ENCODE results near the gene POU2AF1. TPM values are rescaled to one million over a fixed set of nuclear protein-coding genes. Genes with fewer than 3 reads are reported as not detected.
"Not testable (repeated sequence)": the region's sequence is repeated elsewhere in the genome, so short reads cannot be mapped to it uniquely, and the experiment has no call there.

POU2AF1 gene
- total RNA-seq, 1 donor from 2014 or later, result 0.10 TPM

DNA sequence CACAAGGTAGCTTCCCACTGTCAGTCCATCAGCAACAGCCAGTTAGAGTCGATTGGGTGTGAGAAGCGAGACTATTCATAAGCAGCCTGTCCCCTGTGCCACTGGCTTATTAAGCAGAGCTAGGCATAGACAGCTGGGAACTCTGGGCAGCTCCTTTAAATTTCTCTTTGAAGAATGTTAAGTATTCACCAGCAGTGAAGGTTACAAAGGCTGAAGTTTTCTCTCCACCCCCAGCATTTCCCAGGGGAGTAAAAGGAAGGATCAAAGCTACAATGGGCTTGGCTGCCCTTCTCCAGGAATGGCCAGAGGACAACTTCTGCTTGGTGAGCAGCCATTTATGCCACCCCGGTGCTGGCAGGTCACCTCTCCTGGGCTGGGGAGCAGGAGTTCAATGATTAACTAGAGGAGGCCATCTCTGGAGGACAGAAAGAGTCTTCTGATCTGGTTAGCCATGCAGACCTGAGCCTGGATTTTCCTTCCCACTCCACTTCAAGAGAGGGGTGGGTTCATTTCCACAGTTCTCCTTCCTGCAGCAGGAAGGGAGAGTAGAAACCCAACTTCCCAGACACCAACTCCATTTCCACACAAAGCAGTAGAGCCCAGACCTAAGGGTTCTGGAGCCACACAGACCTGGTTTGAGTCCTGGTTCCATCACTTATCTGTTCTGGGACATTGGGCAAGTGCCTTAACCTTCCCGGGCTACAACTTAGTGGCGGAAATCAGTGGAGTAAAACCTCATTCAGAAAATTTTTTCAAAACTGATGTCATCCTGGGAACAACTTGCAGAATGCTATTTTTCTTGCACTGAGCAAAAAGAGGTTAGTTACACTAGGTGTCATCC is 58.1 kb downstream of the POU2AF1 start:
- DNase-seq (ENCODE audit: low spot score), result no peak

DNA sequence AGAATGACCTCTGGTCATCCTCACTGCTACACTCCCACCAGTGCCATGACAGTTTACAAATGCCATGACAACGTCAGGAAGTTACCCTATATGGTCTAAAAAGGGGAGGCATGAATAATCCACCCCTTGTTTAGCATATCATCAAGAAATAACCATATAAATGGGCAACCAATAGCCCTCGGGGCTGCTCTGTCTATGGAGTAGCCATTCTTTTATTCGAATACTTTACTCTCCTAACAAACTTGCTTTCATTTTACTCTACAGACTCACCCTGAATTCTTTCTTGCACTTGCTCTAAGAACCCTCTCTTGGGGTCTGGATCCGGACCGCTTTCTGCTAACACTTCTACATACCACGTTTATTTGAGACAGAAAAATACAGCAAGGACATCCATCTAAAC is 58.9 kb downstream of the POU2AF1 start:
- DNase-seq (ENCODE audit: low spot score), result not testable (repeated sequence)

DNA sequence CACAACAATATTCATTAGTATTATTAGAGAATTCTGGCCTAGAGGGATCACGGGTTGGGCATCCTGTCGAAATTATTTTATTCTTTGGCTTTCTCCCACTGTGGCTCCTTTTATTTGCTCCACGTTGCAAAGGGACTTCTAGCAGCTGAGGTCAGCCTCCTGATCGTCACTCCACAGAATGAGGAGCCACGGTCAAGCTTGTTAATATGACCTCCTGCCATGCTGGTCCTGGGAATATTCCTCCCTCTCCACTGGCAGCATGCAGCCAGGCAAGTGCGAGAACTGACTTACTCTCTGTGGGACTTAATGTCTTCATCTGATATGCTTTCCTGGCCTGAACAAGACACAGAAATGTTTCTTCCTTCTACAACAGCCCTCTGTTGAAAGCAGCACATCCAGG is 59.8 kb downstream of the POU2AF1 start:
- no peak for DNase-seq (ENCODE audit: low spot score)

DNA sequence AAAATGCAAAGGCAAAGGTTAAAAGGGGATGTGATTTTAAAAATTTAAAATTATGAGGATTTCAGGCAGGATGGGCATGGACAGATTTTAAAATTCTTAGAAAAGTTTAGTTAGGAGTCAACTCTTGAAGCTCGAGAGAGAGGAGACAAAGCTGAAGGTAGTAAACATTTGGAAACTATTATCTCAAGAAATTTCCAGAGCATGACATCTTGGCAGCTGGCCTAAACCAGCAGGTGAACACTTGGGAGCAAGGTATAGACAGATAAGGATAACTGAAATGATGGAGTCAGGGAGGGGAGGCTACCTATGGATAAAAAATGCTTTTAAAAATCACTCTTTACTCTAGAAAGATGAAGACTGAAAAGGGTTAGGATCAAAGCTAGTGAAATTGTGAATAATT is 67.0 kb downstream of the POU2AF1 start:
- DNase-seq (ENCODE audit: low spot score), result no peak

DNA sequence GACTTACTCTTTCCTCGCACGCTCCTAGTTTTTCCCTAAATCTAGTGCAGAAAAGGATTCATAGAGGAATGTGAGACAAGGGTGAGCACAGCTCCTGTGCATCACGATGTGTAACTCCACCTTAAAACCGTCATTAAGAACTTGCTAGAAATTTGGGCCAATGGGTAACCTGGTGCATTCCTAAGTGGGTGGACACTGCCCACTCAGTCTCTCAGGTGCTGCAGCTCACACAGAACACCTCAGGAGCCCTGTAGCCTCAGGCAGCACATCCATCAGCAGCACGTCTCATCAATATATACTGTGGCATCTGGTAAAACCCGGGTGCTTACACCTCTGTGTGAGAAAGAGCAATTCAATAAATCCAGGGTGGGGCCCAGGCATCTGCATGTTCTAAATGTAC is 68.4 kb downstream of the POU2AF1 start:
- DNase-seq (ENCODE audit: low spot score), result no peak

DNA sequence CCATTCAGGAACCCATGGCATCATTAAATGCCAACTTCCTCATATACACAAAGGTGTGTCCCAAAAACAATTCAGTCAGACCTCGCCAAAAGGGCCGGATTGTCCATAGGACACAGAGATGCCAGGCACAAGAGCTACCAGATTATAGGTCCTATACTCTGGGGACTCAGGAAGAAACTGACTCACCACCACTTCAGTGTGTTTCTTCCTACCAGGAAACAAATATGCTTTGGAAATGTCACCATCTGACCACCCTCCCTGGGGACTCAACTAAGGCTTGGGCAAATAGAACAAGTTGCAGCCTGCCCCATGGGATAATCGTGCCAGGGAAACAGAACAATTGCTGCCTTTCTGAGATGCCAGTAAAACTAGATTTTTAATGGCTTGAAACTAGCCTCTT is 69.0 kb downstream of the POU2AF1 start:
- no peak for DNase-seq (ENCODE audit: low spot score)

DNA sequence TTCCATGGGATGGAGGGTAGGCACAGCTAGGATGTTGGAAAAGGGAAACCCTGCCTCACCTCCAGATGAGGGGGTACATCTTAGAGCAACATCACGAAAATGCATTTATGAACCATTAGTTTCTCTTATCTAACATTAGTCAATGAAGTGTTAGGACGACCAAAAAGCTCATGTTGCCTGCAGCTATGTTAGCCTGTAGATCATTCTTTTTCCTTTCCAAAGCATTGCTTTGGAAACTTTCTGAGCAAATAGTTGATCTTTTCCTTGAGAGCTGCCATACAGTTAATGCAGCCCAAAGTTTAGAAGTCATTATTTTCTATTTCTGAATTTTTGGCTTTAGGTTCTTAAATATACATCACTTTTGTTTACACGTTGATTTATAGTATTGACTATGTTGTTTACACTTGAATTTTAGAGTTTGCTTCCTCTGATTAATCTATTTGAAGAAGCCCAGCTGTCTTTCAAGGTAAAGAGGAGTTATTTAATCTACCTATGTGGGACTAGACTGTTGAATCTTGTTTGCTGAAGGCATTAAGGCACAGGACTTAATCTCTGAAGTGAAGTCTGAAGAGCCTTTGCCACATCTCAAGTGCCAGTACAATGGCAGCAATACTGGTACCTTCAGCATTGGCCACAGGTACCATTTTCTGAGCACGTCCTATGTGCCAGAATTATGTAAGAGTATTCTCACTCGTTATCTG is 69.7 kb downstream of the POU2AF1 start:
- DNase-seq (ENCODE audit: low spot score), result no peak

DNA sequence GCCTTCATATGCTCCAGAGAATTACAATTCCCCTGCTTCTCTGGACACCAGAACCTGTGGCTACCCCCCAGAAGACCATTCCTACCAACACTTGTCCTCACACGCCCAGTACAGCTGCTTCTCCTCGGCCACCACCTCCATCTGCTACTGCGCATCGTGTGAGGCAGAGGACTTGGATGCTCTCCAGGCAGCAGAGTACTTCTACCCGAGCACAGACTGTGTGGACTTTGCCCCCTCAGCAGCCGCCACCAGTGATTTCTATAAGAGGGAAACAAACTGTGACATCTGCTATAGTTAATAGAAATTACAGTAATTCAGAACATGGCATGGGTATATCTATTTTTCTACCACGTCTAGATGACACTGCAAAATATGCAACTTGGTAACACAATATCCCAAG is 70.9 kb downstream of the POU2AF1 start:
- DNase-seq (ENCODE audit: low spot score), result no peak

DNA sequence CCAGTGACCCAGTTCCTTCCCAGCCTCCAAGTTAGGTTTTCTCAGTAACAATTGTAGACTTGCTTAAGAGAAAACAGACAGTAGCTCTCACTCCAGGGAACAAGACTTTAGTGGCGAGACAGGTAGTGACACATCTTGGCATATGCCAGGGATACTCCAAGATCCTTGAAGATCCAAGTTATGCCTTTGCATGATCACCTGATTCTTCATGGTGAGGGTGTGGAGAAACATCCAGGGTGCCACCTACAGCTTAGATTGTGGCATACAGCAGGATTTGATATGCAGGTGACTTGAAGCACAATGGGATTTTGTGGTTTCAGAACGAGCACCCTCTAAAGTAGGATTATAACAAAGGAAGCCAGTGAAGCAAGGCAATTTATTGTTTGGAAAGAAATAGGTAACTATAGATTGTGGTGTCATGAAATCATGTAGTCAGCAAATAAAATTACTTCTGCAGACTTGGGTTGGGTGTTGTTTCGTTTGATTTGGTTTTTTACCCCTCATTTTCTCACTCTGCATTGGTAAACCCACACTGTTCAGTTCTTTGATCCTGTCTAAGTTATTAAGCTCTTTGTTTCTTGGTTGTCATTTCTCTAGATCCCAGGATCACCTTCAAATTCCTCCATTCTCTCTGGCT is 71.5 kb downstream of the POU2AF1 start:
- DNase-seq (ENCODE audit: low spot score), result no peak

DNA sequence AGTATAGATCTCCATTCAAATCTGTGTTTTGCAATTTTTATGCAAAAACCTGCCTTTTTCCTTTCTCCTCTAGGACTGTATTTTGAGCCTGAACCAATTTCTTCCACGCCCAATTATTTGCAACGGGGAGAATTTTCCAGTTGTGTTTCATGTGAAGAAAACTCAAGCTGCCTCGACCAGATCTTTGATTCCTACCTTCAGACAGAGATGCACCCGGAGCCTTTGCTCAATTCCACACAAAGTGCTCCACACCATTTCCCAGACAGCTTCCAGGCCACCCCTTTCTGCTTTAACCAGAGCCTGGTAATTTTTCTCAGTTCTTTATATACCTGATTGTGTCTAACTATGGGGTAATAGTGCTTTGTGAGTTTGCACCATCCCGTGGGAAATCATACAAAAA is 72.8 kb downstream of the POU2AF1 start:
- no peak for DNase-seq (ENCODE audit: low spot score)

DNA sequence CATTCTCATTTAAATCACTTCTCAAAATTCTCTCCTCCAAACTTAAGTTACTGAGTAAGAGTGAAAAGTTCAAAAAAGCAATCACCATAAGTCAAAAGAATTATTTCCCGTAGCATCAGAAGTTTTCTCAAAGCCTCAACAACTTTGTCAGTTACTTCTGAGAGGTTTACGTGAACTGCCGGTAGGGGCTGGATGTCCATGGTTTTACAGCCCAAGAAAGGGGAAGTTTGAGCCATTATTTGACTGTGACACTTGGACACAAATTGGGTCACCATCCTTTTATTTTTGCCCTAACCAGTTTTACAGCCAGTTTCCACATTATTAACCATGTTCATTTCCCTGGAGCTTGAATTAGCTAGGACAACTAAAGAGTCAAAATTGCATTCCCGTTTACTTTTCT is 73.2 kb downstream of the POU2AF1 start:
- DNase-seq (ENCODE audit: low spot score), result no peak

DNA sequence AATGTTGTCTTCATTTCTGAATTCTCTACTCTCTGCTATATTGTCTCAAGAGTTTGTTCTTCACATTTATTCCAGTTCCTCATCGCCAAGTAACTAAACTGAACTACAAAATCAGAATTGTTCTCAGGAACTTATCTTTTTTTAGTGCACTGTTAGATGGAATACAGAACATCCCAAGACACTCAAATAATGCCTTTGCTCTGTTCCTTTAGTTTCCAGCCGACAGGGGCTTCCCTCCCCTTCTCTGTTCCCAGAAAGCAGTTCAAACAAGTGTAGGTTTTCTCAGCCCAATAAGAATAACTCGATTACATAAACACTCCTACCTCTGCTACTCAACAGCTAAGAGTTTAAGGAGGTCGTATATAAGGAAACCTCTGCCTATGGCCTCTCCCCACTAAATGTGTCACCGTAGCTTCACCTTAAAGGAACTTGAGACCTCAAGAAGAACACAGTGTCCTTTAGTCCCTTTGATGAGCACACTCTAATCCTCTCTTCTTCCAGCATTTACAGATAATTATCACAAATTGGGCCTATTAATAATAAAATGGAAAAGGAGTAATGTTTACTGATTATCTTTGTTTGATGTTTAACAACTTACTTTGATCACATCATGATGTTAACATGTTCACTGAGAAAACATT is 73.8 kb downstream of the POU2AF1 start:
- no peak for DNase-seq (ENCODE audit: low spot score)

DNA sequence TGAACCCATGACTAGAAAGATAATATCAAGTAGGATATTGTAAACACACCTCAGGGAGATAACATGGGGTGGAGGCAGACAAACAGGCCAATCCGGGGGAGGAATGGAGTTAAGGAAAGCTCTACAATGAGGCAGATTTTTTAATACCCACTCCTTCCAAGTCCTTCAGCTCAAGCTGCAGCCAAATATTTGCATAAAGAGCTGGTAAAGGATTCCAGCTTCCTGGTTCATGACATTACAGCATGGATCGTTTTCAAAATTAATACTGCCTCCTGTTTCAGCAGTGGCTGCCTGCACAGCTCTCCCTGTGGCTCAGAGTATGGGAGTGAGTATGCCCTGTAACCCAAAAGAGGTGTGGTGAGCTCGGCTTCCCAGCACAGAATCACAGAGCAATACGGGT is 75.6 kb downstream of the POU2AF1 start:
- DNase-seq (ENCODE audit: low spot score), result no peak

DNA sequence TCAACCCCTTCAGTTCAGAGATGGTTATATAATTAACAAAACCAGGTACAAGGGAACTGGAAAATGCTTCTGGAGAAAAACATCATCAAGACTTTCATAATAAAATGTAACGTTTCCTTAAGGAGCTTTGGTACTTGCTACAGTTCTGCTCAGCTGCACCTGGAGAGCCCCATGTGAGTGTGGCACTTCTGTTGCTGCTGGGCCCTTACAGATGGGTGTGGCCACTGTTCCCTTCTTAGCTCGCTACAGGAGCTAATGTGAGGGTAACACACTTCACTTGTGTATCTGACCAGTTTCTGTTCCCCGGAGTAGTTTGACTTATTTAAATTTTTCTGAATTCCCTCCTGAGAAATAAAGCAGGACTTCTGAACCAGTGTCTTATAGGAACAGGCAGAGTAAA is 76.8 kb downstream of the POU2AF1 start:
- DNase-seq (ENCODE audit: low spot score), result no peak

Small RNA genes within 50 kb of the gene (microRNA-seq; reads per million reads assigned to microRNA genes)
- gene MIR4491 (ENCODE audit: borderline number of aligned reads), result not detected

Other genes starting within 250 kb of the POU2AF1 start
- not detected for gene POU2AF2, start 133.6 kb downstream of the POU2AF1 start, total RNA-seq
- gene POU2AF3, start 80.7 kb downstream of the POU2AF1 start, total RNA-seq, result 0.58 TPM
- not detected for gene BTG4, start 133.1 kb upstream of the POU2AF1 start, total RNA-seq
- not detected for gene HOATZ, start 135.5 kb upstream of the POU2AF1 start, total RNA-seq
- gene LAYN, start 161.4 kb upstream of the POU2AF1 start, total RNA-seq, result 7.1 TPM
- gene SIK2, start 223.2 kb upstream of the POU2AF1 start, total RNA-seq, result 174 TPM